ENCODE measurements around the gene PPP6R1. TPM values are rescaled to one million over a fixed set of nuclear protein-coding genes. Genes with fewer than 3 reads are reported as not detected.
A peak's percentile ranks its signal among the peaks of the same experiment; 100 is the strongest.

Gene PPP6R1
- total and polyA plus RNA-seq, 2 of the 13 experiments (the other 11 are each of a cell fraction or from before 2014, with no cell fraction given), result 25.8 to 54.0 TPM

DNA sequence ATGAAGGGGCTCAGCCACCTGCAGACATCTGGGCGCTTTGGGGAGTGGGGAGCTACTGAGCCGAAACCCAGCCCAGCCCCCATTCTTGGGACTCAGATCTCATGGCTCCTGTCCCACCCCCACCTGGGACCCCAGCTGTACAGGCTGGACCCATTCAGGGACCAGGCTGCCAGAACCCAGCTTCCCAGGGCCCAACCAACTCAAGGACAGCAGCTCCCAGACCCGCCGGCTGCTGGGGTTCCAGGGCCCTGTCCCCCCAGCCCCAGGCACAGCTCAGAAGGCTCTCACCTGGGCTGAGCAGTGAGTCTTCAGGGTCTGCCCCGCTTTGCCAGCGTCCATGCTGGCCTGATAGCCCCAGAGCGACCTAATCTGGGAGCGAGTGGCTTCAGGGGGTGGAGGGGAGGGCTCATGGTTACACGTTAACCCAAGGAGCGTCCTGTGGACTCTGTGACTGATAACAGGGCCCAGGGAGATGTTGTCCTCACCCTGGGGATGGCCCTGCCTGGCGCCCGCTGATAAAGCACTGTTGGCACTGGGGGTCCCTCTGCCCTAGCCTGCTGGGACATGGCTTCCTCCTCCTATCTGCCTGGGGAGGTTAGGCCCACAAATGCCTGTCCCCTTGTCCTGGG lies 30.3 kb downstream of the PPP6R1 start, which contains the start of gene TMEM86B (continued):
- TF ChIP-seq, protein P1, sequence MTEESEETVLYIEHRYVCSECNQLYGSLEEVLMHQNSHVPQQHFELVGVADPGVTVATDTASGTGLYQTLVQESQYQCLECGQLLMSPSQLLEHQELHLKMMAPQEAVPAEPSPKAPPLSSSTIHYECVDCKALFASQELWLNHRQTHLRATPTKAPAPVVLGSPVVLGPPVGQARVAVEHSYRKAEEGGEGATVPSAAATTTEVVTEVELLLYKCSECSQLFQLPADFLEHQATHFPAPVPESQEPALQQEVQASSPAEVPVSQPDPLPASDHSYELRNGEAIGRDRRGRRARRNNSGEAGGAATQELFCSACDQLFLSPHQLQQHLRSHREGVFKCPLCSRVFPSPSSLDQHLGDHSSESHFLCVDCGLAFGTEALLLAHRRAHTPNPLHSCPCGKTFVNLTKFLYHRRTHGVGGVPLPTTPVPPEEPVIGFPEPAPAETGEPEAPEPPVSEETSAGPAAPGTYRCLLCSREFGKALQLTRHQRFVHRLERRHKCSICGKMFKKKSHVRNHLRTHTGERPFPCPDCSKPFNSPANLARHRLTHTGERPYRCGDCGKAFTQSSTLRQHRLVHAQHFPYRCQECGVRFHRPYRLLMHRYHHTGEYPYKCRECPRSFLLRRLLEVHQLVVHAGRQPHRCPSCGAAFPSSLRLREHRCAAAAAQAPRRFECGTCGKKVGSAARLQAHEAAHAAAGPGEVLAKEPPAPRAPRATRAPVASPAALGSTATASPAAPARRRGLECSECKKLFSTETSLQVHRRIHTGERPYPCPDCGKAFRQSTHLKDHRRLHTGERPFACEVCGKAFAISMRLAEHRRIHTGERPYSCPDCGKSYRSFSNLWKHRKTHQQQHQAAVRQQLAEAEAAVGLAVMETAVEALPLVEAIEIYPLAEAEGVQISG (CRISPR knock-in tag; IDR thresholded peaks at IDR 0.05), result peak; percentile 56; the same call in 1 of the 2 replicates
- TF ChIP-seq RBAK (CRISPR knock-in tag; IDR thresholded peaks at IDR 0.05) (no peak), HHEX (CRISPR knock-in tag; IDR thresholded peaks at IDR 0.05) (no peak), KDM4B (CRISPR knock-in tag; IDR thresholded peaks at IDR 0.05) (no peak), PRDM10 (CRISPR knock-in tag; IDR thresholded peaks at IDR 0.05; ENCODE audit: low read depth) (peak; percentile 33; the same call in 1 of the 2 replicates), ZBTB42 (CRISPR knock-in tag; IDR thresholded peaks at IDR 0.05) (no peak), ZFY (CRISPR knock-in tag; IDR thresholded peaks at IDR 0.05) (no peak), NFATC3 (CRISPR knock-in tag; IDR thresholded peaks at IDR 0.05) (no peak), ZNF121 (CRISPR knock-in tag; IDR thresholded peaks at IDR 0.05) (no peak), CEBPG (CRISPR knock-in tag; IDR thresholded peaks at IDR 0.05) (0 out of 2 replicates have a peak, but pooled peaks have one; percentile 32)
- TF ChIP-seq, protein P2, sequence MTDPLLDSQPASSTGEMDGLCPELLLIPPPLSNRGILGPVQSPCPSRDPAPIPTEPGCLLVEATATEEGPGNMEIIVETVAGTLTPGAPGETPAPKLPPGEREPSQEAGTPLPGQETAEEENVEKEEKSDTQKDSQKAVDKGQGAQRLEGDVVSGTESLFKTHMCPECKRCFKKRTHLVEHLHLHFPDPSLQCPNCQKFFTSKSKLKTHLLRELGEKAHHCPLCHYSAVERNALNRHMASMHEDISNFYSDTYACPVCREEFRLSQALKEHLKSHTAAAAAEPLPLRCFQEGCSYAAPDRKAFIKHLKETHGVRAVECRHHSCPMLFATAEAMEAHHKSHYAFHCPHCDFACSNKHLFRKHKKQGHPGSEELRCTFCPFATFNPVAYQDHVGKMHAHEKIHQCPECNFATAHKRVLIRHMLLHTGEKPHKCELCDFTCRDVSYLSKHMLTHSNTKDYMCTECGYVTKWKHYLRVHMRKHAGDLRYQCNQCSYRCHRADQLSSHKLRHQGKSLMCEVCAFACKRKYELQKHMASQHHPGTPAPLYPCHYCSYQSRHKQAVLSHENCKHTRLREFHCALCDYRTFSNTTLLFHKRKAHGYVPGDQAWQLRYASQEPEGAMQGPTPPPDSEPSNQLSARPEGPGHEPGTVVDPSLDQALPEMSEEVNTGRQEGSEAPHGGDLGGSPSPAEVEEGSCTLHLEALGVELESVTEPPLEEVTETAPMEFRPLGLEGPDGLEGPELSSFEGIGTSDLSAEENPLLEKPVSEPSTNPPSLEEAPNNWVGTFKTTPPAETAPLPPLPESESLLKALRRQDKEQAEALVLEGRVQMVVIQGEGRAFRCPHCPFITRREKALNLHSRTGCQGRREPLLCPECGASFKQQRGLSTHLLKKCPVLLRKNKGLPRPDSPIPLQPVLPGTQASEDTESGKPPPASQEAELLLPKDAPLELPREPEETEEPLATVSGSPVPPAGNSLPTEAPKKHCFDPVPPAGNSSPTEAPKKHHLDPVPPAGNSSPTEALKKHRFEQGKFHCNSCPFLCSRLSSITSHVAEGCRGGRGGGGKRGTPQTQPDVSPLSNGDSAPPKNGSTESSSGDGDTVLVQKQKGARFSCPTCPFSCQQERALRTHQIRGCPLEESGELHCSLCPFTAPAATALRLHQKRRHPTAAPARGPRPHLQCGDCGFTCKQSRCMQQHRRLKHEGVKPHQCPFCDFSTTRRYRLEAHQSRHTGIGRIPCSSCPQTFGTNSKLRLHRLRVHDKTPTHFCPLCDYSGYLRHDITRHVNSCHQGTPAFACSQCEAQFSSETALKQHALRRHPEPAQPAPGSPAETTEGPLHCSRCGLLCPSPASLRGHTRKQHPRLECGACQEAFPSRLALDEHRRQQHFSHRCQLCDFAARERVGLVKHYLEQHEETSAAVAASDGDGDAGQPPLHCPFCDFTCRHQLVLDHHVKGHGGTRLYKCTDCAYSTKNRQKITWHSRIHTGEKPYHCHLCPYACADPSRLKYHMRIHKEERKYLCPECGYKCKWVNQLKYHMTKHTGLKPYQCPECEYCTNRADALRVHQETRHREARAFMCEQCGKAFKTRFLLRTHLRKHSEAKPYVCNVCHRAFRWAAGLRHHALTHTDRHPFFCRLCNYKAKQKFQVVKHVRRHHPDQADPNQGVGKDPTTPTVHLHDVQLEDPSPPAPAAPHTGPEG (CRISPR knock-in tag; IDR thresholded peaks at IDR 0.05), result no peak
- TF ChIP-seq, protein P3, sequence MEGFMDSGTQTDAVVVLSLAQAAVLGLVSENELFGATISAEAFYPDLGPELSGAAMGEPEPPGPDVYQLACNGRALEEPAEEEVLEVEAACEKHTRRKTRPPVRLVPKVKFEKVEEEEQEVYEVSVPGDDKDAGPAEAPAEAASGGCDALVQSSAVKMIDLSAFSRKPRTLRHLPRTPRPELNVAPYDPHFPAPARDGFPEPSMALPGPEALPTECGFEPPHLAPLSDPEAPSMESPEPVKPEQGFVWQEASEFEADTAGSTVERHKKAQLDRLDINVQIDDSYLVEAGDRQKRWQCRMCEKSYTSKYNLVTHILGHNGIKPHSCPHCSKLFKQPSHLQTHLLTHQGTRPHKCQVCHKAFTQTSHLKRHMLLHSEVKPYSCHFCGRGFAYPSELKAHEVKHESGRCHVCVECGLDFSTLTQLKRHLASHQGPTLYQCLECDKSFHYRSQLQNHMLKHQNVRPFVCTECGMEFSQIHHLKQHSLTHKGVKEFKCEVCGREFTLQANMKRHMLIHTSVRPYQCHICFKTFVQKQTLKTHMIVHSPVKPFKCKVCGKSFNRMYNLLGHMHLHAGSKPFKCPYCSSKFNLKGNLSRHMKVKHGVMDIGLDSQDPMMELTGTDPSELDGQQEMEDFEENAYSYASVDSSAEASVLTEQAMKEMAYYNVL (CRISPR knock-in tag; IDR thresholded peaks at IDR 0.05; ENCODE audit: borderline replicate concordance), result no peak
